RCC 7860 (cell line): ENCODE data around the gene NAA38.
"Not testable (repeated sequence)": the region's sequence is repeated elsewhere in the genome, so short reads cannot be mapped to it uniquely, and the experiment has no call there.

ENCODE experiments used
- DNase-seq: peaks from one replicate; pipeline ENCODE4 v3.0.0-alpha.2; 2015; ENCODE audit warnings: low spot score
- FAIRE-seq: peaks from 2 replicates; lab custom pipeline; 2012; peaks lifted over from hg19 to GRCh38; lab: Jason Lieb, UNC

NAA38 gene

GRCh38 chr17:7882629-7883028 is 25.3 kb upstream of the NAA38 start:
- DNase-seq (no peak), FAIRE-seq (no peak)

GRCh38 chr17:7882068-7882467 is 24.7 kb upstream of the NAA38 start:
- no peak for DNase-seq
- no peak for FAIRE-seq

- FAIRE-seq: no peak
Observed at GRCh38 chr17:7881276-7882054, 24.1 kb upstream of the NAA38 start.

GRCh38 chr17:7880076-7880868 is 22.9 kb upstream of the NAA38 start:
- FAIRE-seq: no peak

More at GRCh38 chr17:7881276-7882054, 24.1 kb upstream of the NAA38 start:
- no peak for DNase-seq

GRCh38 chr17:7878234-7878633 is 20.9 kb upstream of the NAA38 start:
- no peak for DNase-seq
- FAIRE-seq: no peak

More at GRCh38 chr17:7880076-7880868, 22.9 kb upstream of the NAA38 start:
- DNase-seq: no peak

GRCh38 chr17:7875804-7876370 is 18.5 kb upstream of the NAA38 start:
- DNase-seq: no peak
- no peak for FAIRE-seq

- DNase-seq: no peak
- FAIRE-seq: no peak
Observed at GRCh38 chr17:7873051-7873450, 15.7 kb upstream of the NAA38 start.

- FAIRE-seq (no peak), DNase-seq (no peak)
Observed at GRCh38 chr17:7867881-7868329, 10.5 kb upstream of the NAA38 start.

- DNase-seq (no peak), FAIRE-seq (no peak)
Observed at GRCh38 chr17:7864995-7865650, 7.8 kb upstream of the NAA38 start.

GRCh38 chr17:7864384-7864783 is 7.0 kb upstream of the NAA38 start:
- not testable (repeated sequence) for FAIRE-seq

GRCh38 chr17:7862692-7863437 is 5.5 kb upstream of the NAA38 start:
- DNase-seq (no peak), FAIRE-seq (peak; percentile 42)

More at GRCh38 chr17:7864384-7864783, 7.0 kb upstream of the NAA38 start:
- DNase-seq: not testable (repeated sequence)

- FAIRE-seq: no peak
Observed at GRCh38 chr17:7859028-7859427, 1.7 kb upstream of the NAA38 start.

GRCh38 chr17:7858522-7858810 is 1.1 kb upstream of the NAA38 start:
- no peak for FAIRE-seq
- peak; percentile 16 for DNase-seq

More at GRCh38 chr17:7859028-7859427, 1.7 kb upstream of the NAA38 start:
- DNase-seq: no peak

- FAIRE-seq: no peak
- peak; percentile 84 for DNase-seq
Observed at GRCh38 chr17:7857713-7858521, 558 bp upstream of the NAA38 start, which contains the start of gene CYB5D1. TSS of gene CYB5D1 (plus strand) at chr17:7858003. CDS start at chr17:7858135, 132 bp downstream.

- FAIRE-seq (no peak), DNase-seq (no peak)
Observed at GRCh38 chr17:7856011-7856810, 1.1 kb downstream of the NAA38 start.

- DNase-seq (no peak), FAIRE-seq (no peak)
Observed at GRCh38 chr17:7855660-7856010, 1.7 kb downstream of the NAA38 start.

- DNase-seq: no peak
- FAIRE-seq: no peak
Observed at GRCh38 chr17:7854851-7855659, 2.3 kb downstream of the NAA38 start, which contains the start of gene TMEM88. TSS of gene TMEM88 (plus strand) at chr17:7855066. CDS start at chr17:7855075, 9 bp downstream.
